ENCODE results near the gene KIDINS220. TPM values are rescaled to one million over a fixed set of nuclear protein-coding genes. Genes with fewer than 3 reads are reported as not detected.

KIDINS220 gene
- total RNA-seq, 1 experiment from 2014 or later = 29.3 TPM

DNA sequence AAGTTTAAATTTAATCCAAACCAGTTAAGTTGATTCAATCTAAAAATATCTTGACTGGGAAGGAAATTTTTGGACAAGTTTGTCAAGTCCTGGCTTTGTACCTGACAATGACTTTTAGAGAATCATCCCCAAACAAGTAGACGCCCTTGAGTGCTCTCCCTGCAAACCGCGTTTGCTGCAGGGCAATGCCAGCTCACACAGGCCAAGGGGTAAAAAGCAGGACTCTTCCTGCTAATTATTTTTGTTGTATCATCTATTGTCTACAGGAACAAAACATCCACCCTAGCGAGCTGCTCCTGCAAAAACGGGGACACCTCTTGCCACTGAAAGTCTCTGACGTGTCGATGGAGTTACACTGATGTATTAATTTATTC, 144.6 kb downstream of the KIDINS220 start:
- Histone ChIP-seq H4K8ac (replicated peaks; ENCODE audit: insufficient read length, low read depth, low read length) (no peak overlapping the region), H2BK5ac (ENCODE audit: insufficient read length, low read length) (no peak overlapping the region), H3T11ph (ENCODE audit: low read length) (no peak overlapping the region), H4K5ac (ENCODE audit: insufficient read length, low read depth, low read length) (no peak overlapping the region), H4K20me1 (ENCODE audit: control insufficient read depth, insufficient read depth, insufficient read length) (no peaks in the 10 kb centered on the region), H3K27ac (ENCODE audit: insufficient read length, low read depth, low read length) (no peak overlapping the region), H3K4ac (ENCODE audit: low read depth, low read length) (no peak overlapping the region), H2AFZ (ENCODE audit: low read length) (no peak overlapping the region), H3K9ac (ENCODE audit: extremely low read depth, insufficient read length, low read length) (no peak overlapping the region), H3K18ac (ENCODE audit: insufficient read length, low read depth, low read length) (no peak overlapping the region), H2BK12ac (ENCODE audit: insufficient read length, low read depth, low read length) (no peak overlapping the region), H3K23ac (ENCODE audit: insufficient read length, low read depth, low read length) (no peak overlapping the region), H3K27me3 (ENCODE audit: insufficient read depth, low read length) (no peaks in the 10 kb centered on the region), H2BK20ac (ENCODE audit: low read depth, low read length, poor library complexity, severe bottlenecking) (no peak overlapping the region), H4K91ac (ENCODE audit: insufficient read length, low read depth, low read length) (no peak overlapping the region), H2AK5ac (ENCODE audit: insufficient read length, low read length) (no peak overlapping the region), H2BK120ac (ENCODE audit: low read depth, low read length, poor library complexity, severe bottlenecking) (no peak overlapping the region), H3K4me1 (ENCODE audit: insufficient read depth, low read length) (no peaks in the 10 kb centered on the region), H3K14ac (ENCODE audit: insufficient read depth, low read length) (no peak overlapping the region), H3K56ac (ENCODE audit: insufficient read length, low read depth, low read length) (no peak overlapping the region), H3K4me2 (ENCODE audit: insufficient read depth, insufficient read length, low read length) (no peak overlapping the region), H3K23me2 (ENCODE audit: insufficient read length, low read depth, low read length, poor library complexity, severe bottlenecking) (no peaks in the 10 kb centered on the region), H3K79me2 (ENCODE audit: insufficient read depth, low read length) (no peaks in the 10 kb centered on the region), H2BK15ac (ENCODE audit: low read depth, low read length) (no peak overlapping the region), H3K9me3 (ENCODE audit: control insufficient read depth, low read depth, low read length) (no peaks in the 10 kb centered on the region), H3K79me1 (ENCODE audit: insufficient read depth, low read depth, low read length, poor library complexity, severe bottlenecking) (no peaks in the 10 kb centered on the region)
- Mint-ChIP-seq H3K4me1 (peaks cover 0 to 4% of the 10 kb centered on the region in 2 experiments; a peak in 2 of 4 replicates), H3K36me3 (ENCODE audit: insufficient read depth in 1 of 3, low read depth in 3 of 3) (no peaks in the 10 kb centered on the region; a peak in 1 of 7 replicates), H3K9me3 (peaks cover 0 to 4% of the 10 kb centered on the region in 2 experiments; a peak in 3 of 5 replicates), H3K27me3 (ENCODE audit: low read depth) (peaks cover 4% of the 10 kb centered on the region; the same call in 1 of the 2 replicates), H3K4me3 (no peak overlapping the region), H3K27ac (no peak overlapping the region)
- DNase-seq = no peak
- TF ChIP-seq, protein P1, sequence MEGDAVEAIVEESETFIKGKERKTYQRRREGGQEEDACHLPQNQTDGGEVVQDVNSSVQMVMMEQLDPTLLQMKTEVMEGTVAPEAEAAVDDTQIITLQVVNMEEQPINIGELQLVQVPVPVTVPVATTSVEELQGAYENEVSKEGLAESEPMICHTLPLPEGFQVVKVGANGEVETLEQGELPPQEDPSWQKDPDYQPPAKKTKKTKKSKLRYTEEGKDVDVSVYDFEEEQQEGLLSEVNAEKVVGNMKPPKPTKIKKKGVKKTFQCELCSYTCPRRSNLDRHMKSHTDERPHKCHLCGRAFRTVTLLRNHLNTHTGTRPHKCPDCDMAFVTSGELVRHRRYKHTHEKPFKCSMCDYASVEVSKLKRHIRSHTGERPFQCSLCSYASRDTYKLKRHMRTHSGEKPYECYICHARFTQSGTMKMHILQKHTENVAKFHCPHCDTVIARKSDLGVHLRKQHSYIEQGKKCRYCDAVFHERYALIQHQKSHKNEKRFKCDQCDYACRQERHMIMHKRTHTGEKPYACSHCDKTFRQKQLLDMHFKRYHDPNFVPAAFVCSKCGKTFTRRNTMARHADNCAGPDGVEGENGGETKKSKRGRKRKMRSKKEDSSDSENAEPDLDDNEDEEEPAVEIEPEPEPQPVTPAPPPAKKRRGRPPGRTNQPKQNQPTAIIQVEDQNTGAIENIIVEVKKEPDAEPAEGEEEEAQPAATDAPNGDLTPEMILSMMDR (conservative IDR thresholded peaks at IDR 0.05) = no peak
- WGBS (ENCODE audit: extremely low coverage, insufficient read length, low lambda C conversion rate) = no CpG with 5 or more reads among the region's 7 CpGs
